Effector memory CD8-positive, alpha-beta T cell (primary cell): ENCODE measurements around the gene BACH2.
"Not testable (repeated sequence)": the region's sequence is repeated elsewhere in the genome, so short reads cannot be mapped to it uniquely, and the experiment has no call there.

Source experiments
- ATAC-seq: fragments of 150-1000 bp; cut with Tn5 transposase; replicated peaks from 2 replicates; pipeline ENCODE4 v1.10.0; 2021; ENCODE audit warnings: mild to moderate bottlenecking, moderate library complexity
- DNase-seq, 3 experiments: peaks; one replicate each; pipeline ENCODE4 v3.0.0; 2021
- H3K27ac Mint-ChIP-seq, 2 donors: one replicate each; pipeline ENCODE4 v1.8.0; 2022; ENCODE audit warnings: mild to moderate bottlenecking in 2 of 2, mixed read lengths in 2 of 2, moderate library complexity in 2 of 2
- H3K27me3 Mint-ChIP-seq, 2 donors: one replicate each; pipeline ENCODE4 v1.8.0; 2022; ENCODE audit warnings: mixed read lengths in 2 of 2
- H3K36me3 Mint-ChIP-seq: one replicate; pipeline ENCODE4 v1.8.0; 2022; ENCODE audit warnings: mild to moderate bottlenecking, moderate library complexity, mixed read lengths; ENCODE audit not compliant: insufficient read depth
- H3K4me1 Mint-ChIP-seq, 2 donors: one replicate each; pipeline ENCODE4 v1.8.0; 2022; ENCODE audit warnings: low read depth in 2 of 2, mixed read lengths in 2 of 2
- H3K4me3 Mint-ChIP-seq, 2 donors: one replicate each; pipeline ENCODE4 v1.8.0; 2022; ENCODE audit warnings: mild to moderate bottlenecking in 2 of 2, mixed read lengths in 2 of 2, moderate library complexity in 2 of 2
- H3K9me3 Mint-ChIP-seq, 2 donors: one replicate each; pipeline ENCODE4 v1.8.0; 2022; ENCODE audit warnings: mixed read lengths in 2 of 2

BACH2 gene

GRCh38 chr6:90126839-90127238 is 169.8 kb downstream of the BACH2 start:
- ATAC-seq: no peak
- Mint-ChIP-seq H3K4me1 (peaks cover 0 to 2% of the 10 kb centered on the region in 2 donors), H3K4me3 (no peak overlapping the region)

GRCh38 chr6:90126181-90126580 is 170.5 kb downstream of the BACH2 start:
- H3K4me1 Mint-ChIP-seq: peaks cover 0 to 2% of the 10 kb centered on the region in 2 donors
- no peaks in the 10 kb centered on the region for H3K36me3 Mint-ChIP-seq

More at GRCh38 chr6:90126839-90127238, 169.8 kb downstream of the BACH2 start:
- Mint-ChIP-seq H3K27me3 (no peaks in the 10 kb centered on the region), H3K36me3 (no peaks in the 10 kb centered on the region), H3K27ac (peak overlapping the region in 1 of 2 donors; percentile 51), H3K9me3 (no peaks in the 10 kb centered on the region)
- DNase-seq: no peak

GRCh38 chr6:90124874-90125510 is 171.7 kb downstream of the BACH2 start:
- ATAC-seq (no peak), DNase-seq (no peak)
- Mint-ChIP-seq H3K27ac (no peak overlapping the region), H3K4me1 (peaks cover 0 to 2% of the 10 kb centered on the region in 2 donors), H3K27me3 (no peaks in the 10 kb centered on the region), H3K9me3 (no peaks in the 10 kb centered on the region), H3K36me3 (no peaks in the 10 kb centered on the region), H3K4me3 (no peak overlapping the region)

More at GRCh38 chr6:90126181-90126580, 170.5 kb downstream of the BACH2 start:
- no peak for ATAC-seq
- no peak for DNase-seq
- Mint-ChIP-seq H3K4me3 (no peak overlapping the region), H3K27me3 (no peaks in the 10 kb centered on the region), H3K9me3 (no peaks in the 10 kb centered on the region), H3K27ac (no peak overlapping the region)

GRCh38 chr6:90123831-90124230 is 172.8 kb downstream of the BACH2 start:
- Mint-ChIP-seq H3K27me3 (no peaks in the 10 kb centered on the region), H3K36me3 (no peaks in the 10 kb centered on the region), H3K4me3 (no peak overlapping the region), H3K4me1 (peaks cover 0 to 2% of the 10 kb centered on the region in 2 donors), H3K9me3 (no peaks in the 10 kb centered on the region), H3K27ac (no peak overlapping the region)
- DNase-seq: no peak
- no peak for ATAC-seq

GRCh38 chr6:90121982-90122381 is 174.7 kb downstream of the BACH2 start:
- no peak for ATAC-seq
- H3K27ac Mint-ChIP-seq: peak overlapping the region in 1 of 2 donors; percentile 19
- H3K4me3 Mint-ChIP-seq: no peak overlapping the region
- no peak for DNase-seq
- H3K4me1 Mint-ChIP-seq: peaks cover 0 to 2% of the 10 kb centered on the region in 2 donors
- H3K9me3 Mint-ChIP-seq: no peaks in the 10 kb centered on the region
- H3K36me3 Mint-ChIP-seq: no peaks in the 10 kb centered on the region
- H3K27me3 Mint-ChIP-seq: peaks cover 0 to 5% of the 10 kb centered on the region in 2 donors

- peaks cover 0 to 2% of the 10 kb centered on the region in 2 donors for H3K4me1 Mint-ChIP-seq
Observed at GRCh38 chr6:90120327-90120726, 176.3 kb downstream of the BACH2 start.

GRCh38 chr6:90119618-90120017 is 177.0 kb downstream of the BACH2 start:
- ATAC-seq (no peak), DNase-seq (no peak)
- peaks cover 0 to 2% of the 10 kb centered on the region in 2 donors for H3K9me3 Mint-ChIP-seq
- peaks cover 0 to 2% of the 10 kb centered on the region in 2 donors for H3K4me1 Mint-ChIP-seq
- no peaks in the 10 kb centered on the region for H3K36me3 Mint-ChIP-seq
- no peak overlapping the region for H3K27ac Mint-ChIP-seq
- peaks cover 0 to 14% of the 10 kb centered on the region in 2 donors for H3K27me3 Mint-ChIP-seq
- no peak overlapping the region for H3K4me3 Mint-ChIP-seq

More at GRCh38 chr6:90120327-90120726, 176.3 kb downstream of the BACH2 start:
- Mint-ChIP-seq H3K27me3 (peaks cover 0 to 12% of the 10 kb centered on the region in 2 donors), H3K9me3 (no peaks in the 10 kb centered on the region), H3K4me3 (no peak overlapping the region), H3K27ac (no peak overlapping the region), H3K36me3 (no peaks in the 10 kb centered on the region)
- ATAC-seq (no peak), DNase-seq (no peak)

GRCh38 chr6:90118581-90118980 is 178.1 kb downstream of the BACH2 start:
- peaks cover 0 to 14% of the 10 kb centered on the region in 2 donors for H3K27me3 Mint-ChIP-seq
- H3K27ac Mint-ChIP-seq: no peak overlapping the region
- H3K36me3 Mint-ChIP-seq: no peaks in the 10 kb centered on the region
- H3K4me3 Mint-ChIP-seq: no peak overlapping the region
- peaks cover 0 to 4% of the 10 kb centered on the region in 2 donors for H3K9me3 Mint-ChIP-seq
- no peak for DNase-seq
- no peak for ATAC-seq
- H3K4me1 Mint-ChIP-seq: peaks cover 0 to 2% of the 10 kb centered on the region in 2 donors

GRCh38 chr6:90118069-90118468 is 178.6 kb downstream of the BACH2 start:
- Mint-ChIP-seq H3K9me3 (peaks cover 5 to 7% of the 10 kb centered on the region in 2 donors), H3K27me3 (peaks cover 0 to 14% of the 10 kb centered on the region in 2 donors), H3K27ac (no peak overlapping the region), H3K4me1 (peaks cover 0 to 2% of the 10 kb centered on the region in 2 donors), H3K4me3 (no peak overlapping the region), H3K36me3 (no peaks in the 10 kb centered on the region)
- ATAC-seq: no peak
- DNase-seq: no peak

- not testable (repeated sequence) for H3K36me3 Mint-ChIP-seq, H3K27ac Mint-ChIP-seq, H3K4me3 Mint-ChIP-seq, ATAC-seq, H3K9me3 Mint-ChIP-seq, DNase-seq, H3K4me1 Mint-ChIP-seq
- H3K27me3 Mint-ChIP-seq: peaks cover 0 to 14% of the 10 kb centered on the region in 2 donors
Observed at GRCh38 chr6:90116126-90116525, 180.5 kb downstream of the BACH2 start.

- Mint-ChIP-seq H3K27me3 (peaks cover 0 to 22% of the 10 kb centered on the region in 2 donors), H3K4me1 (peaks cover 18 to 19% of the 10 kb centered on the region in 2 donors), H3K4me3 (no peak overlapping the region), H3K36me3 (peaks cover 4% of the 10 kb centered on the region), H3K9me3 (peaks cover 10 to 14% of the 10 kb centered on the region in 2 donors), H3K27ac (no peak overlapping the region)
- ATAC-seq: no peak
- no peak for DNase-seq
Observed at GRCh38 chr6:90113389-90113788, 183.3 kb downstream of the BACH2 start.

GRCh38 chr6:90111387-90111786 is 185.3 kb downstream of the BACH2 start:
- H3K9me3 Mint-ChIP-seq: peaks cover 10 to 14% of the 10 kb centered on the region in 2 donors
- ATAC-seq: no peak
- no peak overlapping the region for H3K27ac Mint-ChIP-seq
- H3K4me1 Mint-ChIP-seq: peaks cover 21 to 25% of the 10 kb centered on the region in 2 donors
- H3K36me3 Mint-ChIP-seq: peaks cover 4% of the 10 kb centered on the region
- peaks cover 0 to 17% of the 10 kb centered on the region in 2 donors for H3K27me3 Mint-ChIP-seq
- DNase-seq: no peak
- H3K4me3 Mint-ChIP-seq: peak overlapping the region in 1 of 2 donors; percentile 7

GRCh38 chr6:90110971-90111370 is 185.7 kb downstream of the BACH2 start:
- Mint-ChIP-seq H3K9me3 (peaks cover 10 to 14% of the 10 kb centered on the region in 2 donors), H3K27me3 (peaks cover 0 to 16% of the 10 kb centered on the region in 2 donors), H3K4me3 (peak overlapping the region; percentile 7 to 13), H3K4me1 (peaks cover 21 to 25% of the 10 kb centered on the region in 2 donors), H3K36me3 (peaks cover 4% of the 10 kb centered on the region), H3K27ac (no peak overlapping the region)
- ATAC-seq (peak; percentile 91), DNase-seq (peak; percentile 53 to 62 (median 57))

- Mint-ChIP-seq H3K4me1 (peaks cover 26 to 29% of the 10 kb centered on the region in 2 donors), H3K36me3 (peaks cover 4% of the 10 kb centered on the region), H3K27ac (peak overlapping the region; percentile 5 to 8), H3K27me3 (peaks cover 8% of the 10 kb centered on the region in 2 donors), H3K9me3 (peaks cover 6 to 14% of the 10 kb centered on the region in 2 donors), H3K4me3 (peak overlapping the region; percentile 45 to 48)
- DNase-seq (no peak), ATAC-seq (peak; percentile 30)
Observed at GRCh38 chr6:90109141-90109540, 187.5 kb downstream of the BACH2 start.
